Measurements from ENCODE around the gene GPC5.

GPC5 gene

DNA sequence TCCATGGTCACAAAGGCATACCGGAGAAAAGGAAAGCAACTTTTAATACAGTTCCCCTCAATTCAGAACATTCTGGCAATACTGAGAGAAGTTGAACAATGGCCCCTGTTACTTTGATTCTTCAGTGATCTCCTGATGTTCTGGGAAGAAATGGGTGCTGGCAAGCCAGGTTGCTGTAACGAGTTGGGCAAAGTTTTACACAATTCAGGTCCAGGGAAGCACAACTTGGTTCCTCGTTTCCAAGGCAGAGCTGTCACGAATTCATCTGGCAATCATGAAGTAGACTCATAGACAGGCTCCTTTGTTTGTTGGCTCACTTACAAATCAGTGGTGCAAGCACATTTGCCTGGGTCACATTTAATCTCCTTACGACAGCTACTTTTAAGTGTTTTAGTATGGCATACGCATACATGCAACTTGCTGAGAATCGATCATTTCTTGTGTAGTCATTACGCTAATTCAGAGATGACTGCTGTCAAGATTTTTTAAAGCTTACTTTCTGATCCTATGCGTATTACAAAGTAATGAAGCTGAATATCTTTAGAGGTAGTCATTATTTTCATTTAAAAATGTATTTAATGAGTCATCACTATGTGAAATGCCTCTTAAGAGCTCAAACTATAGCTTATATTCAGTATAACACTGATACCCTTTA, 174.7 kb downstream of the GPC5 start:
- Histone ChIP-seq H2BK15ac (ENCODE audit: low read depth, poor library complexity, severe bottlenecking) (no peak overlapping the region), H3K4ac (ENCODE audit: low read depth in 1 of 2, low read length in 2 of 2) (no peak overlapping the region), H2BK12ac (ENCODE audit: low read length in 2 of 2) (no peak overlapping the region), H2BK5ac (ENCODE audit: low read depth, low read length, poor library complexity, severe bottlenecking) (no peak overlapping the region), H3K9me3 (ENCODE audit: control insufficient read depth, low read length) (peaks cover 8% of the 10 kb centered on the region), H2AK5ac (ENCODE audit: low read length, severe bottlenecking) (no peak overlapping the region), H3K9ac (ENCODE audit: low read length) (no peak overlapping the region), H3K27ac (ENCODE audit: low read length, poor library complexity, severe bottlenecking) (no peak overlapping the region), H3K79me1 (replicated peaks; ENCODE audit: low read length, poor library complexity, severe bottlenecking) (no peaks in the 10 kb centered on the region), H3K18ac (ENCODE audit: low read depth in 1 of 2, low read length in 2 of 2) (no peak overlapping the region), H2AFZ (ENCODE audit: low read depth, low read length) (no peak overlapping the region), H3K36me3 (ENCODE audit: control insufficient read depth in 1 of 2, insufficient read depth in 2 of 2, low read depth in 1 of 2, low read length in 2 of 2) (no peaks in the 10 kb centered on the region), H3K14ac (ENCODE audit: low read length in 2 of 2) (no peak overlapping the region), H4K8ac (ENCODE audit: low read length) (no peak overlapping the region), H3K4me2 (ENCODE audit: low read length, poor library complexity, severe bottlenecking) (no peak overlapping the region), H3K4me1 (ENCODE audit: control insufficient read depth, insufficient read depth, low read depth, low read length) (no peaks in the 10 kb centered on the region), H4K91ac (ENCODE audit: low read length) (no peak overlapping the region), H3K4me3 (ENCODE audit: insufficient read depth in 1 of 2, low read depth in 1 of 2, low read length in 2 of 2) (no peak overlapping the region), H3K23ac (ENCODE audit: low read length in 2 of 2) (no peak overlapping the region), H3K27me3 (ENCODE audit: control insufficient read depth in 1 of 2, insufficient read depth in 1 of 2, low read length in 2 of 2) (no peaks in the 10 kb centered on the region), H2BK120ac (ENCODE audit: low read depth, low read length) (no peak overlapping the region)
- 94% methylated on average over 8 of the region's 9 CpGs for WGBS
- DNase-seq: no peak

DNA sequence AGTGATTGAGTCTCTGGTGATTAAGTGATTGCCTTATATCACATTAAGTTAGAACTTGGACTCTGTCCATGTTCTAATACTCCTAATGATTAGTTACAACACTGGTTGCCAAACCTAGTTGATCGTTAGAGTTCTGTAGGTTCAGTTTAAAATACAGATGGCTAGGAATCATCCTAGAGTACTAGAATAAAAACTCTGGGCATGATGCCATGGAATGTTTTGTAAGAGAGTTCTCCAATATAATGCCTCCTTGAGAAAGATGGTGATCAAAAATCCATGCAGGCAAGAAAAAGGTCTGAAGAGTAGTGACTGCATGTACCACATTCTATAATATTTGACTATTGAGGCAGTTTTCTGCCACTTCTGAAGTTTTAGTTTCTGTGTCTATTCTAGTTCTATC, 176.3 kb downstream of the GPC5 start:
- no peak overlapping the region for H3K27ac ChIP-seq (ENCODE audit: low read length, poor library complexity, severe bottlenecking)
- H2BK12ac ChIP-seq (ENCODE audit: low read length in 2 of 2): no peak overlapping the region
- no peak overlapping the region for H2AK5ac ChIP-seq (ENCODE audit: low read length, severe bottlenecking)
- H3K27me3 ChIP-seq (ENCODE audit: control insufficient read depth in 1 of 2, insufficient read depth in 1 of 2, low read length in 2 of 2): no peaks in the 10 kb centered on the region
- no peak overlapping the region for H3K4me3 ChIP-seq (ENCODE audit: insufficient read depth in 1 of 2, low read depth in 1 of 2, low read length in 2 of 2)
- peak; percentile 18 for DNase-seq
- H3K9me3 ChIP-seq (ENCODE audit: control insufficient read depth, low read length): peaks cover 11% of the 10 kb centered on the region
- H3K4me1 ChIP-seq (ENCODE audit: control insufficient read depth, insufficient read depth, low read depth, low read length): no peaks in the 10 kb centered on the region
- H2BK15ac ChIP-seq (ENCODE audit: low read depth, poor library complexity, severe bottlenecking): no peak overlapping the region
- H3K14ac ChIP-seq (ENCODE audit: low read length in 2 of 2): no peak overlapping the region
- no peak overlapping the region for H4K8ac ChIP-seq (ENCODE audit: low read length)
- no peak overlapping the region for H2AFZ ChIP-seq (ENCODE audit: low read depth, low read length)
- no peak overlapping the region for H3K4ac ChIP-seq (ENCODE audit: low read depth in 1 of 2, low read length in 2 of 2)
- WGBS: 80% methylated on average over 1 of the region's 1 CpG
- no peaks in the 10 kb centered on the region for H3K79me1 ChIP-seq (replicated peaks; ENCODE audit: low read length, poor library complexity, severe bottlenecking)
- H3K23ac ChIP-seq (ENCODE audit: low read length in 2 of 2): no peak overlapping the region
- H2BK5ac ChIP-seq (ENCODE audit: low read depth, low read length, poor library complexity, severe bottlenecking): no peak overlapping the region
- H2BK120ac ChIP-seq (ENCODE audit: low read depth, low read length): no peak overlapping the region
- H3K18ac ChIP-seq (ENCODE audit: low read depth in 1 of 2, low read length in 2 of 2): no peak overlapping the region
- no peak overlapping the region for H3K4me2 ChIP-seq (ENCODE audit: low read length, poor library complexity, severe bottlenecking)
- no peak overlapping the region for H3K9ac ChIP-seq (ENCODE audit: low read length)
- no peaks in the 10 kb centered on the region for H3K36me3 ChIP-seq (ENCODE audit: control insufficient read depth in 1 of 2, insufficient read depth in 2 of 2, low read depth in 1 of 2, low read length in 2 of 2)
- no peak overlapping the region for H4K91ac ChIP-seq (ENCODE audit: low read length)

DNA sequence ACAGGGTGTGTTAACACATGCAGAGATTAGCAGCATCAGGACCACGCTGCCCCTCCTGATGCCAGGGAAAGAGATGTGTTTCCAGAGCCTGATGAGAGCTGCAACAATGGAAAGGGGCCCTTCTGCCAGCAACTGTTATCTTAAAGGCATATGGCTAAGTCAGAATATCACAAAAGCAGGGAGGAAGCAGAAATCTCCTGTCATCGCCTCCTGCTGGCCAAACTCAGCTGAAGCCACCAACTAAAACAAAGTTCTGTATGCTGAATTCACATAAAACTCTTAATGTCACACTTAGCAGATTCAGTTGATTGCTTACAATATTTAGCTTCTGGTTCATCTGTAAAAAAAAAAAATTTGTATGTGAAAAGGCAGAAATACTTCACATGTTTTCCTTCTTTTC, 178.2 kb downstream of the GPC5 start:
- Histone ChIP-seq H2BK12ac (ENCODE audit: low read length in 2 of 2) (no peak overlapping the region), H3K4ac (ENCODE audit: low read depth in 1 of 2, low read length in 2 of 2) (no peak overlapping the region), H2BK120ac (ENCODE audit: low read depth, low read length) (no peak overlapping the region), H3K4me3 (ENCODE audit: insufficient read depth in 1 of 2, low read depth in 1 of 2, low read length in 2 of 2) (no peak overlapping the region), H2AK5ac (ENCODE audit: low read length, severe bottlenecking) (no peak overlapping the region), H2AFZ (ENCODE audit: low read depth, low read length) (no peak overlapping the region), H3K27ac (ENCODE audit: low read length, poor library complexity, severe bottlenecking) (no peak overlapping the region), H3K4me1 (ENCODE audit: control insufficient read depth, insufficient read depth, low read depth, low read length) (no peaks in the 10 kb centered on the region), H4K91ac (ENCODE audit: low read length) (no peak overlapping the region), H3K36me3 (ENCODE audit: control insufficient read depth in 1 of 2, insufficient read depth in 2 of 2, low read depth in 1 of 2, low read length in 2 of 2) (no peaks in the 10 kb centered on the region), H3K4me2 (ENCODE audit: low read length, poor library complexity, severe bottlenecking) (no peak overlapping the region), H2BK5ac (ENCODE audit: low read depth, low read length, poor library complexity, severe bottlenecking) (no peak overlapping the region), H3K9ac (ENCODE audit: low read length) (no peak overlapping the region), H3K27me3 (ENCODE audit: control insufficient read depth in 1 of 2, insufficient read depth in 1 of 2, low read length in 2 of 2) (no peaks in the 10 kb centered on the region), H3K14ac (ENCODE audit: low read length in 2 of 2) (no peak overlapping the region), H3K9me3 (ENCODE audit: control insufficient read depth, low read length) (peaks cover 15% of the 10 kb centered on the region), H3K79me1 (replicated peaks; ENCODE audit: low read length, poor library complexity, severe bottlenecking) (no peaks in the 10 kb centered on the region), H3K18ac (ENCODE audit: low read depth in 1 of 2, low read length in 2 of 2) (no peak overlapping the region), H2BK15ac (ENCODE audit: low read depth, poor library complexity, severe bottlenecking) (no peak overlapping the region), H3K23ac (ENCODE audit: low read length in 2 of 2) (no peak overlapping the region), H4K8ac (ENCODE audit: low read length) (no peak overlapping the region)
- DNase-seq: no peak
- 67% methylated on average over 2 of the region's 2 CpGs for WGBS

DNA sequence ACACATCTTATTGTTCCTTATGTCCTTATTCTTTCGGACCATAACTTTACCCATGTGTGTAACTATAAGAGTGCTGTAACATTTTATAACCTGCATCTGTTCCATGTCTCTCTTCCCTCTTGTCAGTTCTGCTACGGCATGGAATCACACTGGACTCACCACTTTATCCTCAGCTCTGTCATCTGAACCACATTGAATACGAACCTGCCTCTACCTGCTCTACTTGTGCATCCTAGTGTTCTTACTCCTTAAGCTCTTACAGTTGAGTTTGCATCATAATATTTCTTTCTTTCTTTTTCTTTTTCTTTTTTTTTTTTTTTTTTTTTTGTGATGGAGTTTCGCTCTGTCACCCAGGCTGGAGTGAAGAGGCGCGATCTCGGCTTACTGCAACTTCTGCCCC, 180.9 kb downstream of the GPC5 start:
- no peak overlapping the region for H4K8ac ChIP-seq (ENCODE audit: low read length)
- no peak overlapping the region for H4K91ac ChIP-seq (ENCODE audit: low read length)
- no peak overlapping the region for H3K4ac ChIP-seq (ENCODE audit: low read depth in 1 of 2, low read length in 2 of 2)
- no peak overlapping the region for H3K23ac ChIP-seq (ENCODE audit: low read length in 2 of 2)
- no peaks in the 10 kb centered on the region for H3K36me3 ChIP-seq (ENCODE audit: control insufficient read depth in 1 of 2, insufficient read depth in 2 of 2, low read depth in 1 of 2, low read length in 2 of 2)
- no peak overlapping the region for H2BK5ac ChIP-seq (ENCODE audit: low read depth, low read length, poor library complexity, severe bottlenecking)
- H3K9me3 ChIP-seq (ENCODE audit: control insufficient read depth, low read length): peaks cover 15% of the 10 kb centered on the region
- H2BK15ac ChIP-seq (ENCODE audit: low read depth, poor library complexity, severe bottlenecking): no peak overlapping the region
- no peak overlapping the region for H3K9ac ChIP-seq (ENCODE audit: low read length)
- no peak overlapping the region for H3K14ac ChIP-seq (ENCODE audit: low read length in 2 of 2)
- H2BK120ac ChIP-seq (ENCODE audit: low read depth, low read length): no peak overlapping the region
- no peak overlapping the region for H3K27ac ChIP-seq (ENCODE audit: low read length, poor library complexity, severe bottlenecking)
- no peak overlapping the region for H3K4me2 ChIP-seq (ENCODE audit: low read length, poor library complexity, severe bottlenecking)
- no peak overlapping the region for H2AK5ac ChIP-seq (ENCODE audit: low read length, severe bottlenecking)
- H3K4me1 ChIP-seq (ENCODE audit: control insufficient read depth, insufficient read depth, low read depth, low read length): no peaks in the 10 kb centered on the region
- no peak overlapping the region for H2AFZ ChIP-seq (ENCODE audit: low read depth, low read length)
- 92% methylated on average over 5 of the region's 7 CpGs for WGBS
- no peak for DNase-seq
- H2BK12ac ChIP-seq (ENCODE audit: low read length in 2 of 2): no peak overlapping the region
- no peak overlapping the region for H3K4me3 ChIP-seq (ENCODE audit: insufficient read depth in 1 of 2, low read depth in 1 of 2, low read length in 2 of 2)
- no peaks in the 10 kb centered on the region for H3K27me3 ChIP-seq (ENCODE audit: control insufficient read depth in 1 of 2, insufficient read depth in 1 of 2, low read length in 2 of 2)
- H3K79me1 ChIP-seq (replicated peaks; ENCODE audit: low read length, poor library complexity, severe bottlenecking): no peaks in the 10 kb centered on the region
- no peak overlapping the region for H3K18ac ChIP-seq (ENCODE audit: low read depth in 1 of 2, low read length in 2 of 2)
